NCI-H2029 (cell line): ENCODE results near the gene EVC.
"Not testable (repeated sequence)": the region's sequence is repeated elsewhere in the genome, so short reads cannot be mapped to it uniquely, and the experiment has no call there.

ENCODE experiments used
- DNase-seq: peaks from one replicate; lab custom pipeline; 2025; lab: John Stamatoyannopoulos, UW

Gene EVC

DNA sequence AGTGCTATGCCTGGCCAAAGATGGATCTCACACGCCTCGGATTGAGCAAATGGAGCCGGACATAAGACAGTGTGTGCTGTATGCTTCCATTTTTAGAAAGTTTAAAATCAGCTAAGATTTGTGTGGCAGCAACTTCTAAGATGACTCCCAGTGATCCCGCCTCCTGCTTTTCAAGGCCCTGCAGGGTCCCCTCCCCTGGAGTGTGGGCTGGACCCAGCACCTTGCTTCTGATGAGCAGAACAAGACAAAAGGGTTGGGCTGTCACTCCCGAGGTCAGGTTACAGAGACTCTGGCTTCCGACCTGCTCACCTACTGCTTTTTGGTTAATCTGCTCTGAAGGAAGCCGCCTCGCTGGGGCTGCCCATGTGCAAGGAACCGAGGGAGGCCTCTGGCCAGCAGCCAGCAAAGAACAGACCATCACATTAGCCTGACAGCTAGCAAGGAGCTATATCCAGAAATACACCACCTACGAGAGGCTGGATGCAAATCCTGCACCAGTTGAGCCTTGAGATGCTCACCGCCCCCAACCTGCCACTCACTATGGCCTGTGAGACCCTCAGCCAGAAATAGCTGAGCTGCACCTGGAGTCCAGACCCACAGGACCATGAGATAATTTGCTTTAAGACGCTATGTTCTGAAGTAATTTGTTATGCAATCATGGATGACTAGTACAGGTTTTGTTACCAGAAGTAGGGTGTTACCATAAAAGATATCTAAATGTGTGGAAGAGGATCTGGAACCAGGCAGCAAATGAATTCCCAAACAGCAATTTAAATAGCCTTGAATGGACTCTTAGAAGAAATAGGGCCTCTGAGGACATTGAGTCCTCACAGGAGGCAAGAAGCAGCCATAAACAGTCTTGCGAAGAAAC lies 134.3 kb downstream of the EVC start:
- DNase-seq: no peak

DNA sequence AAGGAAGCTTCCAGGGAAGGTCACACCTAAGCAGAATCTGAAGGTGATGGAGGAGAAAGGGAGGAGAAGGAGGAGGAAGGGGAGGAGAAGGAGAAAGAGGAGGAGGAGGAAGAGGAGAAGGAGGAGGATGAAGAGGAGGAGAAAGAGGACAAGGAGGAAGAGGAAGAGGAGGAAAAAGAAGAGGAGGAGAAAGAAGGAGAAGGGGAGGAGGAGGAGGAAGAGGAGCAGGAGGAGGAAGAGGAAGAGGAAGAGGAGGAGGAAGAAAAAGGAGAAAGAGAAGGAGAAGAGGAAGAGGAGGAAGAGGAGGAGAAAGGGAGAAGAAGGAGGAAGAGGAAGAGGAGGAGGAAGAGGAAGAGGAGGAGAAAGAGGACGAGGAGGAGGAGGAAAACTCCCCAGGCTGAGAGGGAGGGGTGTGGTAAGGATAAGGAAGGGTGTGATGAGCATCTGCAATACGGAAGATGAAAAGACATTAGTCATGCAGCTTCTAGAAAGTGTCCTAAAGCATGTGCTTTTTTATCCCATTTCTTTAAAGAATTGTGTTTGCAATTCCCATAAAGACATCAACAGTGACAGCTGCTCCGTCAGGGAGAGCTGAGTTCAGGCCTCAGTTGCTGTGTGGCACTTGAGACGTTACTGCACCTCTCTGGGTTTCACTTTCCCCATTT lies 140.8 kb downstream of the EVC start:
- no peak for DNase-seq

DNA sequence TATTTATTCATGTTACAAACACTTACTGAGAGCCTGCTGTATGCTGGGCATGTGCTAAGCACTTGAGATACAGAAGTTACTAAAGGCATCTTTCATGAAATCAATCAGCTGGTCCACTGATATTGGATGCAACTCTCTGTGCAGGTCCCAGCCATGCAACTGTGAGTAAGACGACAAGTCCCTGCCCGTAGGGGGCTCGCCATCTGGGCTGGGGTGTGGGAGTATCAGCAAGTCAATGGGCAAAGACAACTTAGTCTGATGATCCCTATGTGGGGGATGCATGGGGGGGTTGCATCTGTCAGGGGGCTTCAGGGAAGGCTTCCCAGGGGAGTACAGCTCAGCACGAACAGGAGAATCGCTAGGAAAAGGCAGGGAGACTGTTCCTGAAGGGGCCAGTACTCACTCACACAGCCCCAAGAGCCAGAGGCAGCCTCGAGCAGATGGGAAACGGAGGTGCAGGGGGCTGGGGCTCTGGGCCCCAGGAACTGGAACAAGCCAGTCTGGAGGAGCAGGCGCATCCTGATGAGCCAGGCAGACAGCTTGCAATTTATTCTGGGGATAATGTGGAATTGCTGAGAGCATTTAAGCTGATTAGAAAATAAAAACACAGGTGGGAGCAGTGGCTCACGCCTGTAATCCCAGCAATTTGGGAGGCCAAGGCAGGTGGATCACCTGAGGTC lies 141.7 kb downstream of the EVC start:
- DNase-seq: no peak

DNA sequence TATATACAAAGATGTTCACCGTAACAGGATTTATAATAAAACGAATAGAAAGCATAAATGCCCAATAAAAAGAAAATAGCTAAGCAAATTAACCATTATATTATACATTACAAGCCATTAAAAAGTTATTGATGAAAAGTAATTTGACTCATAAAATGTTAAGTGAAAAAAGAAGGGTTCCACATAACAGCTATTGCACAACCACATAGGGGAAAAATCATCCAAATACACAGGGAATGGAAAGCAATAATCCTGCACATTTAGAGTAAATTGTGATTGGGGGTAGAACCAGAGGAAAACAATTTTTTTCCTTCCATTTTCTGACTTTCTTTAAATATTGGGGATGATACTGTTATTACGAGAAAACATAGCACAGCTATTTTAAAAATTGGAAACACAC lies 143.9 kb downstream of the EVC start:
- DNase-seq: no peak

DNA sequence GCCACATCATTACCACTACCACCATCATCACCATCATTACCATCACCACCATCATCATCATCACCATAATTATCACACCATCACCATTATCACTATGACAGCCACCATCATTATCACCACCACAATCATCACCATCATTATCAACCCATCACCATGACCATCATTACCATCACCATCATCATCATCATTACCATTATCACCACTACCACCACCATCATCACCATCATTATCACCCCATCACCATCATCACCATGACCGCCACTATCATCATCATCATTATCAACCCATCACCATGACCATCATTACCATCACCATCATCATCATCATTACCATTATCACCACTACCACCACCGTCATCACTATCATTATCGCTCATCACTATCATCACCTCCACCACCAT lies 145.4 kb downstream of the EVC start:
- DNase-seq: not testable (repeated sequence)

- no peak for DNase-seq
Observed at GRCh38 chr4:5857199-5857598, 146.2 kb downstream of the EVC start.

DNA sequence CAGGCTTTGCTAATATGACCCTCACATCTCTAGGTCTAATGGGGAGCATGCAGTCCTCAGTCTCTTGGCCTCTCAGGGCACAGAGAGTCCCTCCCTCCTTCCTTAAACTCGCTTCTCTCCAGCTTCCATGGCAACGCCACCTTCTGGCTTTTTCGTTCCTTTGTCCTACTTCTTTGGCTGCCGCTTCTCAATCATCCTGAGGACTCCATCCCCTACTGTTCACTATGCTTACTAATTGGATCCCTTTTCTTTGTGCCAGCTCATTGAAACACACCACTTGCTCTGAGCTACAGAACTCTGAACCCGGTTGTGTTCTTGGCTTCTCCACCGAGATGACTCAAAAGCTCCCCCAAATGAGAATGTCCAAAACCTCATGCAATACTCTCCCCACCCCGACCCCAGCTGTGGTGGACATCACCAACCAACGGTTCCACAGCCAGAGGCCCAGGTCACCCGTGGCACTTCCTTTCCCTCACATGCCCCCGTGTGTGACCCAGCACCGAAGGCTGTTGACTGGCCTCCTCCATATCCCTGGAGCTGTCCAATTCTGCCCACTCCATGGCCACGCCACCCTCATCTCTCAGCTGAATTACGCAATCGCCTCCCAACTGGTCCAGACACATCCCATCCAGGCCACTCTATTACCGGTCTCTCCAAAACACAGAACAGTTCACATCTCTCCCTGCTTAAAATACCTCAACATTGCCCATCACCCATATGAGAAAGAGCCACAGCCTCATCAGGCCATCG lies 147.2 kb downstream of the EVC start:
- DNase-seq: no peak

- DNase-seq: no peak
Observed at GRCh38 chr4:5863461-5864113, 152.6 kb downstream of the EVC start.
